Esophagus muscularis mucosa (tissue), 4 donors: ENCODE data around the gene CTBS. TPM values are rescaled to one million over a fixed set of nuclear protein-coding genes. Genes with fewer than 3 reads are reported as not detected.
A peak's percentile ranks its signal among the peaks of the same experiment; 100 is the strongest.
"Not testable (repeated sequence)": the region's sequence is repeated elsewhere in the genome, so short reads cannot be mapped to it uniquely, and the experiment has no call there.

Experiments used
- DNase-seq: peaks from one replicate; pipeline ENCODE4 v3.0.0-alpha.2; 2017; ENCODE audit errors: extremely low spot score
- H3K27ac ChIP-seq, 4 donors: fragments of 200-600 bp; sonication (generic); replicated peaks in 1 of 4; 1 replicate in 3 of 4; 2 replicates in 1 of 4; pipeline ENCODE4 v1.5.1; 2016 to 2019; ENCODE audit warnings: mild to moderate bottlenecking in 1 of 4
- H3K27me3 ChIP-seq, 4 donors: fragments of 200-600 bp; sonication (generic); one replicate each; pipeline versions ENCODE4 v1.5.1 to v1.6.0; 2016 to 2019
- H3K36me3 ChIP-seq, 4 donors: fragments of 200-600 bp; sonication (generic); one replicate each; pipeline ENCODE4 v1.5.1; 2016 to 2019
- H3K4me1 ChIP-seq, 4 donors: fragments of 200-600 bp; sonication (generic); one replicate each; pipeline ENCODE4 v1.5.1; 2016 to 2019
- H3K4me3 ChIP-seq, 4 donors: fragments of 200-600 bp; sonication (generic); 1 replicate in 2 of 4; 2 replicates in 2 of 4; pipeline ENCODE4 v1.5.1; 2016 to 2019; ENCODE audit warnings: mild to moderate bottlenecking in 4 of 4, moderate library complexity in 1 of 4
- H3K9me3 ChIP-seq, 4 donors: fragments of 200-600 bp; sonication (generic); 1 replicate in 3 of 4; 2 replicates in 1 of 4; pipeline ENCODE4 v1.5.1; 2016 to 2019
- CTCF ChIP-seq, 3 experiments: fragments of 200-600 bp in 2 of 3; fragments of 450-650 bp in 1 of 3; sonication (generic) in 2 of 3; IDR thresholded peaks; one replicate each; pipeline ENCODE4 v1.5.1; 2017 to 2019; ENCODE audit warnings: antibody characterized with exemption in 3 of 3, mild to moderate bottlenecking in 2 of 3, moderate library complexity in 1 of 3
- EP300 ChIP-seq: sonication (generic); formaldehyde crosslinking; IDR thresholded peaks from one replicate; pipeline ENCODE4 v1.6.1; 2017; ENCODE audit warnings: antibody characterized with exemption
- POLR2A ChIP-seq: fragments of 450-650 bp; IDR thresholded peaks from one replicate; pipeline ENCODE4 v1.6.1; 2017; ENCODE audit warnings: antibody characterized with exemption, moderate library complexity, mild to moderate bottlenecking, low read depth
- POLR2AphosphoS5 ChIP-seq, 2 donors: sonication (generic); formaldehyde crosslinking; IDR thresholded peaks; one replicate each; pipeline ENCODE4 v1.6.1; 2017; ENCODE audit warnings: antibody characterized with exemption in 2 of 2
- WGBS: methylation state at CpG from one replicate; pipeline ENCODE4 v1.1.5; 2018; 5-methylcytosine and 5-hydroxymethylcytosine counted together
- intact Hi-C: fragments of 100-400 bp; cut with DNase I; formaldehyde crosslinking; loops from one replicate; pipeline ENCODE4 v1.15.1; 2023
- total RNA-seq, 4 donors: library from RNA; depleted of rRNA; stranded (reverse); fragments of >200 nt; gene quantifications; one replicate each; pipeline versions ENCODE4 v1.1.0 to v1.2.1, GENCODE V29; 2016

Gene CTBS
- total RNA-seq, 4 donors from 2014 or later = 7.1 to 8.9 (median 8.5) TPM

GRCh38 chr1:84603223-84603622 is 29.0 kb upstream of the CTBS start:
- no peak for TF ChIP-seq CTCF (IDR thresholded peaks at IDR 0.05)
- TF ChIP-seq POLR2AphosphoS5 (IDR thresholded peaks at IDR 0.05) = no peak
- no peak for TF ChIP-seq EP300
- TF ChIP-seq POLR2A = no peak
- intact Hi-C loops = loop anchor here (2.0 to 10.0 kb wide), 3 partner anchors 96 to 298 kb away; partner anchors contain the start of genes GNG5, SAMD13 and SPATA1
- peak overlapping the region; percentile 43 to 68 (median 60) for H3K27ac ChIP-seq
- H3K27me3 ChIP-seq = no peaks in the 10 kb centered on the region
- H3K4me3 ChIP-seq = peak overlapping the region in 2 of 4 donors; percentile 33 to 51
- H3K36me3 ChIP-seq = no peaks in the 10 kb centered on the region
- DNase-seq = peak; percentile 89
- WGBS = 32% methylated on average over 2 of the region's 2 CpGs
- peaks cover 0 to 7% (median 0%) of the 10 kb centered on the region in 4 donors for H3K9me3 ChIP-seq
- peaks cover 16 to 35% (median 22%) of the 10 kb centered on the region in 4 donors for H3K4me1 ChIP-seq

- Histone ChIP-seq H3K4me1 (peaks cover 16 to 35% (median 22%) of the 10 kb centered on the region in 4 donors), H3K4me3 (no peak overlapping the region), H3K9me3 (peaks cover 0 to 6% (median 0%) of the 10 kb centered on the region in 4 donors), H3K27ac (no peak overlapping the region), H3K27me3 (no peaks in the 10 kb centered on the region), H3K36me3 (no peaks in the 10 kb centered on the region)
- no peak for DNase-seq
- 82% methylated on average over 5 of the region's 5 CpGs for WGBS
- intact Hi-C loops = loop anchor here (5.0 to 10.0 kb wide), 2 partner anchors 158 to 296 kb away; partner anchors contain the start of gene SAMD13
- TF ChIP-seq POLR2A (no peak), CTCF (IDR thresholded peaks at IDR 0.05) (no peak), POLR2AphosphoS5 (IDR thresholded peaks at IDR 0.05) (no peak), EP300 (no peak)
Measured at GRCh38 chr1:84600796-84601195, 26.6 kb upstream of the CTBS start.

- WGBS = 38% methylated on average over 5 of the region's 5 CpGs
- DNase-seq = no peak
- Histone ChIP-seq H3K4me1 (peaks cover 11 to 25% (median 16%) of the 10 kb centered on the region in 4 donors), H3K4me3 (no peak overlapping the region), H3K27ac (peak overlapping the region in 3 of 4 donors; percentile 1 to 20 (median 3)), H3K9me3 (peaks cover 0 to under 1% (median 0%) of the 10 kb centered on the region in 4 donors), H3K27me3 (no peaks in the 10 kb centered on the region), H3K36me3 (no peaks in the 10 kb centered on the region)
- intact Hi-C loops = no loop called here
- TF ChIP-seq POLR2AphosphoS5 (IDR thresholded peaks at IDR 0.05) = no peak
Measured at GRCh38 chr1:84598846-84599741, 24.9 kb upstream of the CTBS start.

GRCh38 chr1:84598418-84598817 is 24.2 kb upstream of the CTBS start:
- no peaks in the 10 kb centered on the region for H3K27me3 ChIP-seq
- peaks cover 0 to 8% (median 1%) of the 10 kb centered on the region in 4 donors for H3K9me3 ChIP-seq
- peaks cover 6 to 18% (median 9%) of the 10 kb centered on the region in 4 donors for H3K4me1 ChIP-seq
- H3K4me3 ChIP-seq = no peak overlapping the region
- WGBS = 73% methylated on average over 3 of the region's 3 CpGs
- no peaks in the 10 kb centered on the region for H3K36me3 ChIP-seq
- intact Hi-C loops = no loop called here
- H3K27ac ChIP-seq = no peak overlapping the region
- DNase-seq = no peak
- TF ChIP-seq POLR2A (no peak), CTCF (IDR thresholded peaks at IDR 0.05) (no peak), EP300 (no peak), POLR2AphosphoS5 (IDR thresholded peaks at IDR 0.05) (no peak)

- Histone ChIP-seq H3K9me3 (peaks cover 0 to 10% (median 2%) of the 10 kb centered on the region in 4 donors), H3K4me1 (peaks cover 0 to 11% (median 5%) of the 10 kb centered on the region in 4 donors), H3K36me3 (no peaks in the 10 kb centered on the region), H3K4me3 (no peak overlapping the region), H3K27ac (no peak overlapping the region), H3K27me3 (no peaks in the 10 kb centered on the region)
- 93% methylated on average over 1 of the region's 1 CpG for whole genome bisulfite sequencing
- DNase-seq = no peak
- TF ChIP-seq POLR2A (no peak), CTCF (IDR thresholded peaks at IDR 0.05) (no peak), POLR2AphosphoS5 (IDR thresholded peaks at IDR 0.05) (no peak), EP300 (no peak)
- intact Hi-C loops = no loop called here
Measured at GRCh38 chr1:84597011-84597410, 22.8 kb upstream of the CTBS start.

- 89% methylated on average over 2 of the region's 2 CpGs for WGBS
- Histone ChIP-seq H3K9me3 (peaks cover 0 to 10% (median 2%) of the 10 kb centered on the region in 4 donors), H3K4me1 (peaks cover 0 to 11% (median 5%) of the 10 kb centered on the region in 4 donors)
- H3K36me3 ChIP-seq, H3K4me3 ChIP-seq, H3K27me3 ChIP-seq, DNase-seq, H3K27ac ChIP-seq, intact Hi-C loops: not testable (repeated sequence)
Measured at GRCh38 chr1:84594959-84595358, 20.7 kb upstream of the CTBS start.
